AG04449 (cell line): Measurements from ENCODE around the gene FAM228B.
"Not testable (repeated sequence)": the region's sequence is repeated elsewhere in the genome, so short reads cannot be mapped to it uniquely, and the experiment has no call there.

ENCODE experiments used
- CTCF ChIA-PET: fragments of 350-600 bp; formaldehyde crosslinking; extraction: SDS; loops from one replicate; lab custom pipeline; 2021; ENCODE audit warnings: antibody characterized with exemption; lab: Yijun Ruan, JAX
- POLR2A ChIA-PET: fragments of 400-600, 350-600 bp; formaldehyde crosslinking; extraction: SDS; loops from one replicate; lab custom pipeline; 2020; ENCODE audit warnings: antibody characterized with exemption, inconsistent platforms; lab: Yijun Ruan, JAX
- DNase-seq: peaks from one replicate; pipeline ENCODE4 v3.0.0-alpha.2; 2010; ENCODE audit warnings: low read depth, low spot score
- H3K4me3 ChIP-seq: 2 replicates; pipeline ENCODE4 v1.5.1; 2011; ENCODE audit warnings: low read depth, mild to moderate bottlenecking, control low read depth, low read length
- CTCF ChIP-seq: IDR thresholded peaks from one replicate; pipeline ENCODE4 v1.5.1; 2011; ENCODE audit warnings: mild to moderate bottlenecking, moderate library complexity, low read length, control low read depth, inconsistent platforms; ENCODE audit not compliant: insufficient read depth; ENCODE audit errors: missing control alignments

The FAM228B gene

GRCh38 chr2:24084386-24085199, 38.7 kb upstream of the FAM228B start, which contains the start of gene TP53I3:
TP53I3 (minus strand) TSS chr2:24084834; CDS start chr2:24084326, 508 bp downstream.
- ChIA-PET POLR2A (interaction anchor here (0.6 to 2.3 kb wide), 17 partner anchors 8 to 608 kb away, joined by 3 to 26 read pairs (median 4); partner anchors contain the start of genes ATAD2B, FAM228B, SF3B6 and UBXN2A), CTCF (interaction anchor here (0.6 to 3.9 kb wide), 41 partner anchors 8 to 773 kb away, joined by 3 to 54 read pairs (median 4); partner anchors contain the start of genes ATAD2B, FAM228B, FKBP1B and ITSN2)
- TF ChIP-seq CTCF: peak; percentile 95
- peak within 1 kb of the TSS; percentile 82 for H3K4me3 ChIP-seq
- DNase-seq: no peak

- DNase-seq: no peak
- ChIA-PET POLR2A (interaction anchor here (0.6 to 2.3 kb wide), 8 partner anchors 9 to 159 kb away, joined by 3 to 26 read pairs (median 4); partner anchors contain the start of genes ATAD2B, FAM228B and SF3B6), CTCF (interaction anchor here (0.9 to 3.9 kb wide), 16 partner anchors 9 to 292 kb away, joined by 3 to 54 read pairs (median 8); partner anchors contain the start of genes ATAD2B, FAM228B, FKBP1B and SF3B6)
- peak overlapping the region; percentile 82 for H3K4me3 ChIP-seq
- no peak for TF ChIP-seq CTCF
Observed at GRCh38 chr2:24085200-24085489, 38.1 kb upstream of the FAM228B start.

- POLR2A ChIA-PET: no interaction called here
- CTCF ChIA-PET: interaction anchor here (1.3 kb wide), 1 partner anchor 262 kb away, joined by 4 read pairs; no protein-coding TSS in a partner anchor
- no peak overlapping the region for H3K4me3 ChIP-seq
- TF ChIP-seq CTCF: no peak
- no peak for DNase-seq
Observed at GRCh38 chr2:24086241-24086640, 37.0 kb upstream of the FAM228B start.

GRCh38 chr2:24087032-24087431, 36.2 kb upstream of the FAM228B start:
- ChIA-PET POLR2A (no interaction called here), CTCF (interaction anchor here (0.9 to 1.3 kb wide), 3 partner anchors 13 to 263 kb away, joined by 3 to 4 read pairs (median 3); no protein-coding TSS in a partner anchor)
- no peak overlapping the region for H3K4me3 ChIP-seq
- TF ChIP-seq CTCF: no peak
- DNase-seq: no peak

- no peak for TF ChIP-seq CTCF
- ChIA-PET CTCF (no interaction called here), POLR2A (no interaction called here)
- H3K4me3 ChIP-seq: no peak overlapping the region
- DNase-seq: no peak
Observed at GRCh38 chr2:24088821-24089359, 34.4 kb upstream of the FAM228B start.

GRCh38 chr2:24093270-24093669, 30.0 kb upstream of the FAM228B start:
- POLR2A ChIA-PET, H3K4me3 ChIP-seq, DNase-seq, CTCF ChIA-PET: not testable (repeated sequence)

- POLR2A ChIA-PET, DNase-seq, H3K4me3 ChIP-seq: not testable (repeated sequence)
- CTCF ChIA-PET: interaction anchor here (2.0 kb wide), 1 partner anchor 11 kb away, joined by 8 read pairs; the partner anchor contains the start of gene TP53I3
Observed at GRCh38 chr2:24095171-24095677, 28.0 kb upstream of the FAM228B start.

GRCh38 chr2:24100732-24101131, 22.5 kb upstream of the FAM228B start:
- DNase-seq, CTCF ChIA-PET, POLR2A ChIA-PET, H3K4me3 ChIP-seq: not testable (repeated sequence)
